8988T (cell line): ENCODE data around the gene KIF25.
"Not testable (repeated sequence)": the region's sequence is repeated elsewhere in the genome, so short reads cannot be mapped to it uniquely, and the experiment has no call there.

ENCODE experiments used
- DNase-seq: peaks from one replicate; pipeline ENCODE4 v3.0.0; 2011

The KIF25 gene

GRCh38 chr6:167996424-167997199, 859 bp upstream of the KIF25 start:
- DNase-seq = no peak

- no peak for DNase-seq
These were observed 744 bp downstream of the KIF25 start for GRCh38 chr6:167998215-167998614.

DNA sequence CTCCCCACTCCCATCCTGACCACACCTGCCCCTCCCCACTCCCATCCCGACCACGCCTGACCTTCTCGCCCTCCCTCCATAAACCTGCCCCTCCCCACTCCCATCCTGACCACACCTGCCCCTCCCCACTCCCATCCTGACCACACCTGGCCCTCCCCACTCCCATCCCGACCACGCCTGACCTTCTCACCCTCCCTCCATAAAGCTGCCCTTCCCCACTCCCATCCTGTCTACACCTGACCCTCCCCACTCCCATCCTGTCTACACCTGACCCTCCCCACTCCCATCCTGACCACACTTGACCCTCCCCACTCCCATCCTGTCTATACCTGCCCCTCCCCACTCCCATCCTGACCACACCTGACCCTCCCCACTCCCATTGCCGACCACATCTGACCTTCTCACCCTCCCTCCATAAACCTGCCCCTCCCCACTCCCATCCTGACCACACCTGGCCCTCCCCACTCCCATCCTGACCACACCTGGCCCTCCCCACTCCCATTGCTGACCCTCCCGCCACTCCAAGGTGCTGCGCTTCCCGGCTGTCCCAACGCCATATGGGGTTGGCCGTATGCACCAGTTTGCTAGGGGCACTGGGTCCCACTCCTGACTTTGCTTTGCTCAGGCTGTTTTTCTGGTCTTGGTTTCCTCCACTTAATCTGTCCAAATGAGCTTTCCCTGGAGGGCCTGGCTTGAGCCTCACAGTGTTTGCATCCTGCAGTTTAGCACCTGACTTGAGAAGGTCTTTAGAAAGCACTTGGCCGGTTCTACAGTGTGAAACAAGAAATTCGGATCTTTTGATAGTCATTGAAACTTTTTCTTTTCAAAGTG, 2.9 kb downstream of the KIF25 start:
- DNase-seq = no peak

DNA sequence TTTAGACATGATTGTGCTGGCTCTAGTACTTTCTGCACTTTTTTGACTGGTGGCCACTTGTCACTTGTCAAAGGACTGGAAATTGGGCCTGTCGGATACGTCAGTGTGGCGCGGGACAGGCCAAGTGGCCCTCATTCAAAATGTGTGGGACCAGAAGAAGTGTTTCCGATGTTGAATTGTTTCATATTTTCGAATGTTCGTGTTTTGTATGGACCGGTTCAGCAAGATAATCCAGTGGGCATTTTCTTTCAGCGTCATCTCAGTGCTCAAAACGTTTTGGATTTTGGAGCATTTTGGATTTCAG, 3.5 kb downstream of the KIF25 start:
- DNase-seq = no peak

DNA sequence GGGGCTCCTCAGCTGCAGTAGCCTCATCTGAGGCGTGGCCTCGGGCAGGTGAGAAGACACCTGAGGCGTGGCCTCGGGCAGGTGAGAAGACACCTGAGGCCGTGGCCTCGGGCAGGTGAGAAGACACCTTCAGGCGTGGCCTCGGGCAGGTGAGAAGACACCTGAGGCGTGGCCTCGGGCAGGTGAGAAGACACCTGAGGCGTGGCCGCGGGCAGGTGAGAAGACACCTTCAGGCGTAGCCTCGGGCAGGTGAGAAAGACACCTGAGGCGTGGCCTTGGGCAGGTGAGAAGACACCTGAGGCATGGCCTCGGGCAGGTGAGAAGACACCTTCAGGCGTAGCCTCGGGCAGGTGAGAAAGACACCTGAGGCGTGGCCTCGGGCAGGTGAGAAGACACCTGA, 4.0 kb downstream of the KIF25 start:
- not testable (repeated sequence) for DNase-seq

DNA sequence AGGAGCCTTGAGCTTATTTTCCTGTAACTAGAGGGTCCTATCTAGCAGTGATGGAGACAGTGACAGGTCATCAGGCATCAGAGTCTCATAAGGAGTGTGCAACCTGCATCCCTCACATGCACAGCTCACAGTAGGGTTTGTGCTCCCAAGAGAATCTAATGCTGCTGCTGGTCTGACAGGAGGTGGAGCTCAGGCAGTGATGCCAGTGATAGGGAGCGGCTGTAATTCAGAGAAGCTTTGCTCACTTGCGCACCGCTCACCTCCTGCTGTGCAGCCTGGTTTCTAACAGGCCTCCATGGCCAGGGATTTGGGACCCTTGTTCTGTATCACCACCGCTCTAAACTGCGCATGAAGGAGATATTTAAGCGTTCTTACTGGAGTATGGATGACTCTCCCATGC, 5.3 kb downstream of the KIF25 start:
- no peak for DNase-seq

- DNase-seq = no peak
These were observed 6.6 kb downstream of the KIF25 start for GRCh38 chr6:168004023-168004422.

DNA sequence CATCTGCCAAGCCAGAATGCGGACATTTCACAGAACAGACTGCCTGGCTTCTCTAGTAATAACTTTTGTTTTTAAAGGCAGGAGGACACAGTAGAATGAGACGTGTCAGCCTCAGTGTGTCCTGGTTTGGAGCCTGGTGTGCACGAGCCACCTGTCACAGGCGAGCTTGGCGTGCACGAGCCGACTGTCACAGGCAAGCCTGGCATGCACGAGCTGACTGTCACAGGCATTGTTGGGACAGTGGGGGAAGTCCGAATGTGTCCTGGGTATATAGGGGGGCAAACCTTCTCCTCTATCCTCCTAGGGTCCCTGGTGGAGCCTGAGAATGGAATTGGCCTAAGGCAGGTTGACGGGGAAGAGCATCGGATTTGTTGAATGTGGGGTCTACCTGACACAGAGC, 7.5 kb downstream of the KIF25 start:
- no peak for DNase-seq

DNA sequence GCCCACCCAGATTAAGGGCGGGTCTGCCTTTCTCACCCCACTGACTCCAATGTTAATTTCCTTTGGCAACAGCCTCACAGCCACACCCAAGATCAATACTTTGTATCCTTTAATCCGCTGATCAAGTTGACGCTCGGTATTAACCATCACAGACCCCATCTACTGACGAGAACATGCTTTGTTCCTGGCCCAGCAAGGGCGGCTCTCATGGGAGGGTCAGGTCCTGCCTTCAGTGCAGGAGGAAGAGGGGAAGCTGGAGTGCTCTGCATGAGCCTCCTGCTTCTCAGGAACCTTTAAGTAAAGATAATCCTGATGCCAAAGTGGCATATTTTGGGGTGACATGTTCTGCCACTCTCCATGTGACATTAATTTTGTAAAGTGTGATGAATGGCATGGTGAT, 8.3 kb downstream of the KIF25 start:
- no peak for DNase-seq

DNA sequence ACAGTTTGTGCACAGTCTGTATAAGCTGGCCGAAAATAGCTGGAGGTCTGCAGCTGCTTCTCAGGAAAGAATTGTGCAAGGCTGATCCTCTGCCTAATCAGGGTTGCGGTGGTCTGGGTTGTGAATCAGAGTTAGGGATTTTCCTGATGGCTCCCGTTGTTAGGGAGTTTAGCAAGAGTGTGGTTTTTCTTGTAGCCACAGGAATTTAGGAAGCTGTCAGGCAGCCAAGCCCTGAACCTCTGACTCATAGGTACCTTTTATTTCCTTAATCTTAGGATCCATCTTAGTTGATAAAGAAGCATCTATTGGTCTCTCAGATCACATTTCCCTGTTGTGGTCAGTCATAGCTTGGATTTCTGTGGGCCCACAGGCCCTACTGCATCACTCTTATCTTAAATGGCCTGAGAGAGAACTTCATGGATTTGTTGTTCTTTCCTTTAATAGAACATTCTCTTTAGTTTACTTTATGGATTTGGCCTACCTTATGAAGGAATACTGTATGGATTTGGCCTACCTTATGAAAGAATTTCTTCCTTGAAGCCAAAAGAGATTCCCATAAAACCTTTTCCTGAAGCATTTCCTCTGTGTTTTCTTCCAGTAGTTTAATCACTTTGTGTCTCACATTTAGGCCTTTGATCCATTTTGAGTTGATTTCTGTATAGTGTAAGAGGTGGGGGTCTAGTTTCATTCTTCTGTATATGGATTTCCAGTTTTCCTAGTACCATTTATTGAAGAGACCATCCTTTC, 10.3 kb downstream of the KIF25 start:
- DNase-seq = no peak

DNA sequence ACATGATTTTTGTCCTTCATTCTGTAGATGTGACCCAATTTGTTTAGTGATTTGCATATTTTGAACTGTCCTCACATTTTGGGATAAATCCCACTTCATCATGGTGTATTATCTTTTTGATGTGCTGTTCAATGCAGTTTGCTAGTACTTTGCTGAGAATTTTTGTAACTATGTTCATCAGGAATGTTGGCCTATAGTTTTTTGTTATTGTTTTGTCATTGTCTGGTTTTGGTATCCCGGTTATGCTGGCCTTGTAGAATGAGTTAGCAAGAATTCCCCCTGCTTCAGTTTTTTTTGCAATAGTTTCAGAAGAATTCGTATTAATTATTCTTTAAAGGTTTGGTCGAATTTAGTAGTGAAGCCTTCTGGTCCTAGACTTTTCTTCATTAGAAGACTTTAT, 11.9 kb downstream of the KIF25 start:
- DNase-seq = no peak

DNA sequence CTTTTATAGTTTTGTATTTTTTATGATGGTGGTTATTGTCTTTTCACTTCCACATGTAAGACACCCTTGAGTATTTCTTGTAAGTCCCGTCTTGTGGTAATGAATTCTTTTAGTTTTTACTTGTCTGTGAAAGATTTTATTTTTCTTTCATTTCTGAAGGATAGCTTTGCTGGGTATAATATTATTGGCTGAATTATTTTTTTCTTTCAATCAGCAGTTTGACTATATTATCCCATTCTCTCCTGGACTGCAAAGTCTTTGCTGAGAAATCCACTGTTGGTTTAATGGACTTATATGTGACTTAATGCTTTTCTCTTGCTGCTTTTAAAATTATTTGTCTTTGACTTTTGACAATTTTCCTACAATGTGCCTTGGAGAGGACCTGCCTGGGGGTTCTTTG, 13.8 kb downstream of the KIF25 start:
- no peak for DNase-seq

DNA sequence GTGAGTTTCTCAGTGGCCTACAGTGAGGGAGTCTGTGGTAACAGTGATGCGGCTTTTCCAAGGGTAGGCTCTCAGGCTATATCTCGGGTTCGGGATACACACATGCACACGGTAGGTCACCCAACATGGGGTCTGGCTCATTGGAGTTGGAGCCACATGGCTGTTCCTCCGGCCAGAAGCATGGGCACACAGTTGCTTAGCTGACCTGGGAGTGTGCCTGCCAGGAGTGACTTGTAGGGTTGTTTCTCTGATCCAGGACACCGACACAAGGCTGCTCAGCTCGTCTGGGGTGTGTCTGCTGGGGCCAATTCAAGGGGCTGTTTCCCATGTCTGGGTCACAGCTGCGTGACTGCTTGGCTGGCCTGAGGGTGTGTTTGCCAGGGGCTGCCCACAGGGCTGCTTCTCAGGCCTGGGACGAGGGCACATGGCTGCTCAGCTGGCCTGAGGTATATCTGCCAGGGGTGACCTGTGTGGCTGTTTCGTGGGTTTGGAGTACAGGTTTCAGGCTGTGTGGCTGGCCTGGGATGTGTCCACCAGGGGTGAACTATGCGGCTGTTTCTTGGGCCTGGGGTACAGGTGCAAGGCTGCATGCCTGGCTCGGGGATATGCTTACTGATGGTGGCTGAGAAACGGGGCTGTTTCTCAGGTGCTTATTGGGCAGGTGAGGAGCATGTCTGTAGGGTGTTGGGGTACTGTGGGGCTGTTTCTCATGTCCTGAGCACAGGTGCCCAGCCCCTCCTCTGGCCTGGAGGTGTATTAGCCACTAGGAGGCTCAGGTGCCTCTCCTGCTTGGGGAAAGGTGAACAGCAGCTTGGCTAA, 15.2 kb downstream of the KIF25 start:
- no peak for DNase-seq

GRCh38 chr6:168013250-168013915, 15.9 kb downstream of the KIF25 start:
- no peak for DNase-seq

- no peak for DNase-seq
These were observed 17.0 kb downstream of the KIF25 start for GRCh38 chr6:168014428-168014827.

DNA sequence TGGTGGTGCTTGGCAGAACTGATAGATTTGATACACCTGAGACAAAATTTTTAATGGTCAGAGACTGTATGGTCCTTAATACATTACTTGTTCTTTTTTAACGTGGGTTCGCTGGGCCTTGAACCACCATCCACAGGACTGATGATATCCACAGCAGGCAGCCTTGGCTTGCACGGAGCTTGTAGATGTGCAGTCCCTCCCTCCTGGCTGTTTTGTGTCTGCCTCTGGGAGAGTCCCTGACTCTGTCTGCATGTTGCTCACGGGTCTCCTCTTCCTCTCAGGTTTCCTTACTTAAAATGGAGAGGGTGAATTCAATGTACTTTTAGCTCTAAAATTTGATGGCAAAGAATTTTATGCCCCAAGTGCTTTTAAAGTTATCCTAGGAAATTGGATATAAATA, 17.5 kb downstream of the KIF25 start:
- no peak for DNase-seq

DNA sequence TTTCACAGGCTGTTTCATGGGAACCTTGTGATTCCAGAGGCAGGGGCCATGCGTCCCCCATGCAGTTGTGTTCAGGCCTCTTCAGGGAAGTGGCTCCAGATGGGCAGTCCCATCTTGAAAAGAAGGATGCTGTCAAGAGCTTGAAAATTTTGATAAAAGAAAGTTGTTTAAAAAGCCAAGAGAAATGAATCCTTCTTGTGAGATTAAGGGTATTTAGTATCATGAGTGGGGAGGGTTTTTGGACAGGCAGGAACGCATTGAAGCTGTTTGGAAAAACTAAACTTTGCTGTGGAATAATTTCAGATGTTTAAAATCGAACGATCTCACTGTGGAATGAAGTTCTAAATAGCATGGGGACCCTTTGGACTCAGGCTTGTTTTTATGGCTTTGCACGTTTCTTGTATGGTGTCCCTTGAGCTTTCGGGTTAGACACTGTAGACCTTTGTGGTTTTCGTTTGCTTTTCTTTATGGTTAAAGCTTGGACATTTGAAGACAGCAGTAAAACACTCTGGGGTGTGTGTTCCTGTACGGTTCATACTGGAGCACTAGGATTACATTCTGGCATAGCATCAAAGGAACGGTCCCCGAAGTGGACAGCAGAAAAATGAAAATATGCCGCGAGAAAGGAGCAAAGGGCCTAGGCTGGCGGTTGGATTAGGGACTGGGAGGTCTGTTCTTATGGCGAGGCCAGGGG, 18.2 kb downstream of the KIF25 start:
- DNase-seq = no peak

- DNase-seq = no peak
These were observed 18.7 kb downstream of the KIF25 start for GRCh38 chr6:168016176-168016620.

DNA sequence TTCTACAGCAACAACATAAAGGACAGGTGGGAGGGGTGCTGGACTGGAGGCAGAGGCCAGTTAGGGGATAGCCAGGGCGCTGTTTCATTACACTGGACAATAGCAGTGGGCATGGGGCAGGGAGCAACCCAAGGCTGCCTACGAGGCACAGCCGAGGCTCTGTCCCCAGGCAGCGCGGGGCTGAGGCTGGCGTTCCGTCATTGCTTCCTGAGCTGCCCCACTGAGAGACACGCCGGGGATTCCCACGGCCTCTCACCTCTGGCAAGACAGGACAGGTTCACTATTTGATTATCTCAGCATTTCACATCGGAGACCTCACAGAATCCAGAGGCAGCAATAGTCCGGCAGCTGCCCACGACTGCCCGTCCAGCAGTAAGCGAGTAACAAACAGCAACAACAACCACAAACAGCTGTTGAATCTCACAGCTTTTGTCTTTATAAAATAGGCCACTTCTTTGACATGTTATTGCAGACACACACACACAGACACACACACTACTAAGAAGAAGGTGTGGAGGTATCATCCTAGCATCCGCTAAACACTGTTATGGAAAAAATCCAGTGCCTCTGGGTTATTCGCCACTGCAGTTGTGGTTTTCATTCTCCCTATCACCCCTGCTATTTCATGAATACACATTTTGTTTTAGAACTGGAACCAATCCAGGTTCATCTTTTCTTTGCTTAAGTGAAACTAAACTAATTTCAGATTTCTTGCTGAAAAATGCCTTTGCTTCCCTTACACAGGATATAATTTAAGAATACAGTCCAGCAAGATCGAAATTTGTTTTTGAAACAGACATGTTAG, 19.5 kb downstream of the KIF25 start:
- no peak for DNase-seq

GRCh38 chr6:168017629-168018028, 20.2 kb downstream of the KIF25 start:
- DNase-seq = no peak

DNA sequence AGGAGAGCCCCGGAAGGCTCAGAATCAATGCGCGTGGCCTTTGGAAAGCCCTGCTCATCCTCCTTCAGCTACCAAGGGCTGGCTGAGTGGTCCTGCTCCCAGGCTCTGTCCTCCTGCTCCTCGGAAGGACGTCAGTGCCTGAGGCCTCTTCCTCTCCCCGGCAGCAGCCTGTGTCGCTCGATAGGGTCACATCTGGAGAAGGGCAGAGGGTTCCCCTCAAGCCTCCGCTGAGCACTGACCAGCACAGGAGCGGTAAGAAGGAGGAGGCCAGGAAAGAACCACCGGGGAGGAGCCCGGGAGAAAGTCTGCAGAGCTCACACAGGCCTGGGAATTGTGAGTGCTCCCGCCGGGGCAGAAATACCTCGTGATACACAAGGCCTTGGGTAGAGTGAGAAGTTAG, 21.2 kb downstream of the KIF25 start:
- DNase-seq = no peak
